Measurements from ENCODE around the gene PRKCA.
"Not testable (repeated sequence)": the region's sequence is repeated elsewhere in the genome, so short reads cannot be mapped to it uniquely, and the experiment has no call there.

The PRKCA gene

DNA sequence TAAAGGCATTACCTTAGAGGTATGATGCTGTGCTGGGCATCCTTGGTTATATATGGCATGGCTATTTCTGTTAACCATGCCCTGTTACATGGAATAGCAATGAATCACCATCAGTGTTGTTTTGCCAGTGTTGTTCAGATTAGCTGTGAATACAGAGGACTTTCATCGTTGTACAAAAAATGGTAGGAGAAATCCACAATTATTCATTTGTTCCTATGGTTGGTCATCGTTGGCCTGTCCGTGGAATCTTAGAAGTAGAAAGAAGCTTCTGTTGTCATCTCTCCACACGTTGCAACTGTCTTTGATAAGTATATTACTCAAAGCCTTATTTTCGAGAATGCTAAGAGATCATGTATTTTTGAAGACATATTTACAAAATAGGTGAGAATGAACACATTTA, 418.2 kb downstream of the PRKCA start:
- DNase-seq (ENCODE audit: low read depth) = no peak
- no peak overlapping the region for H3K4me3 ChIP-seq (ENCODE audit: low read depth, low read length)
- TF ChIP-seq, protein P1, sequence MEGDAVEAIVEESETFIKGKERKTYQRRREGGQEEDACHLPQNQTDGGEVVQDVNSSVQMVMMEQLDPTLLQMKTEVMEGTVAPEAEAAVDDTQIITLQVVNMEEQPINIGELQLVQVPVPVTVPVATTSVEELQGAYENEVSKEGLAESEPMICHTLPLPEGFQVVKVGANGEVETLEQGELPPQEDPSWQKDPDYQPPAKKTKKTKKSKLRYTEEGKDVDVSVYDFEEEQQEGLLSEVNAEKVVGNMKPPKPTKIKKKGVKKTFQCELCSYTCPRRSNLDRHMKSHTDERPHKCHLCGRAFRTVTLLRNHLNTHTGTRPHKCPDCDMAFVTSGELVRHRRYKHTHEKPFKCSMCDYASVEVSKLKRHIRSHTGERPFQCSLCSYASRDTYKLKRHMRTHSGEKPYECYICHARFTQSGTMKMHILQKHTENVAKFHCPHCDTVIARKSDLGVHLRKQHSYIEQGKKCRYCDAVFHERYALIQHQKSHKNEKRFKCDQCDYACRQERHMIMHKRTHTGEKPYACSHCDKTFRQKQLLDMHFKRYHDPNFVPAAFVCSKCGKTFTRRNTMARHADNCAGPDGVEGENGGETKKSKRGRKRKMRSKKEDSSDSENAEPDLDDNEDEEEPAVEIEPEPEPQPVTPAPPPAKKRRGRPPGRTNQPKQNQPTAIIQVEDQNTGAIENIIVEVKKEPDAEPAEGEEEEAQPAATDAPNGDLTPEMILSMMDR (IDR thresholded peaks at IDR 0.05; ENCODE audit: low read depth, low read length, missing control alignments) = no peak

DNA sequence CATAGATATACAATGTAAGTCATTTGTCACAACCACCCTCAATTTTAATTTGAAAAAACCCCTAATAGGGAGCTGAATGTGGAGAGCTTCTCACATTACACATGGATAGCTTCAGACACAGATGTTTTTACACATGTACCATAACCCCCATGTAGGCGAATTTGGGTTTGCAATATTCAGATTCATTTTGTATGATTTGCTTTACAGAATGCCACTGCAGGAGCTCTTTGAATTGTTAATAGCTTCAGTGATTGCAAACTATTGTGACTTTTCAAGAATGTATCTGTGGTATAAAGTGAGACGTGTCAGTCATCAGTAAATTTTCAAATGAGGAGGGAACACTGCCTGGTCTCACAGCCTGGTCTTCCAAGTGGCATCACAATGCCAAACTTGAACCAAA, 419.9 kb downstream of the PRKCA start:
- TF ChIP-seq, protein P1 (IDR thresholded peaks at IDR 0.05; ENCODE audit: low read depth, low read length, missing control alignments) = no peak
- DNase-seq (ENCODE audit: low read depth) = no peak
- no peak overlapping the region for H3K4me3 ChIP-seq (ENCODE audit: low read depth, low read length)

DNA sequence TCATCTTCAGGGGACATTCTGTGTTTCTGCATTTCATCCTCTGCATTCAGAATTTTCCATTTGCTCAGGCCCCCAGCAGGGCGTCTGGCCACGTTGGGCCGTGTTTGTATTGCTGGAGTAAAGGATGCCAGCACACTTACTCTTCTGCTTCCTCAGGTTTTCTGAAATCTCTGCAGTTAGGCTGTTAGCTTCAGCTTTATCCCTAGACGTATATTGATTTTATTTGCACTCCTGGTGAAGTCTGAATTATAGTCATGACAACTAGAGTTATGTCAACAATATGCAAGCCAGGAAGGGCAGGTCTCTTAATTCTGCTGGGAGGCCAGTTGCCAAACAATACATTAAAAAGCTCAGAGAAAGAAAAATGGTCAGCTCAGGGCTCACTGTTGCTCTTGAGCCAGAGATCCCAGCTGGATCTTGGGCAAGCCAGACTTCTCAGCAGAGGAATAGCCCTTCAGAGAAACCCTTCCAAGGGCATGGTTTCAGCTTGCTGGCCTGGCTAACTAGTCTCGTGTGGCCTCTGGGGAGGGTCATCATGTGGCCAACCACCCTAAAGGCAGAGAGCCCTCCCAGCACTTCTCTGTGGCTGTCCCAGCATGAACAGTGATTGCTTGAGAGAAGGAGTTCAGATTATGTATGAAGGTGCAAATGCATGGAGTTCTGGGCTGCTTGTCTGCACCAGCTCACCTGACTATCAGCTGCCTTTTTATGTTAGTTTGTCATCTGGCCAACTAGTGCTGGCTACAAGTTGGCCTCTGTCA, 422.3 kb downstream of the PRKCA start:
- TF ChIP-seq, protein P1 (IDR thresholded peaks at IDR 0.05; ENCODE audit: low read depth, low read length, missing control alignments) = no peak
- H3K4me3 ChIP-seq (ENCODE audit: low read depth, low read length) = no peak overlapping the region
- no peak for DNase-seq (ENCODE audit: low read depth)

DNA sequence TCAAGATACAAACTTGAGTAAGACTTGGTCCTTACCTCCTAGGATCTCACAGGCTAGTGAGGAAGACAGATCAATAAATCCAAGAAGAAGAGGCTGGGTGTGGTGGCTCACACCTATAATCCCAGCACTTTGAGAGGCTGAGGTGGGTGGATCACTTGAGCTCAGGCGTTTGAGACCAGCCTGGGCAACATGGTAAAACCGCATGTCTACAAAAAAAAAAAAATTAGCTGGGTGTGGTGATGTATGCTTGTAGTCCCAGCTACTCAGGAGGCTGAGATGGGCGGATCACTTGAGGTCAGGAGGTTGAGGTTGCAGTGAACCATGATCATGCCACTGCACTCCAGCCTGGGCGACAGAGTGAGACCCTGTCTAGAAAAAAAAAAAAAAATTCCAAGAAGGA, 423.0 kb downstream of the PRKCA start:
- not testable (repeated sequence) for H3K4me3 ChIP-seq (ENCODE audit: low read depth, low read length); DNase-seq (ENCODE audit: low read depth)

DNA sequence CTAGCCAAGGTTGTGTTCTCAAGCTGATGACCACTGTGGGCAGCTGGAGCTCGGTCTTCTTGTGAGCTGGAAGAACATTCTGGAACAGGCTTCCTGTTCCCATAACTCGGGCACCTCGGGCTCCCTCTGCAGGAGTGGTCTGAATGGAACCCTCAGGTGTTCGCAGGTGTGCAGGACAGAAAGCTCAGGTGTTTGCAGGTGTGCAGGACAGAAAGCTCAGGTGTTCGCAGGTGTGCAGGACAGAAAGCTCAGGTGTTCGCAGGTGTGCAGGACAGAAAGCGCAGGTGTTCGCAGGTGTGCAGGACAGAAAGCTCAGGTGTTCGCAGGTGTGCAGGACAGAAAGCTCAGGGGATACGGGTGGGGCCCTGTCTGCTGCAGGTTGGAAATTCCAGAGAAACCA, 423.5 kb downstream of the PRKCA start:
- TF ChIP-seq, protein P1 (IDR thresholded peaks at IDR 0.05; ENCODE audit: low read depth, low read length, missing control alignments) = no peak
- DNase-seq (ENCODE audit: low read depth) = no peak
- H3K4me3 ChIP-seq (ENCODE audit: low read depth, low read length) = no peak overlapping the region

DNA sequence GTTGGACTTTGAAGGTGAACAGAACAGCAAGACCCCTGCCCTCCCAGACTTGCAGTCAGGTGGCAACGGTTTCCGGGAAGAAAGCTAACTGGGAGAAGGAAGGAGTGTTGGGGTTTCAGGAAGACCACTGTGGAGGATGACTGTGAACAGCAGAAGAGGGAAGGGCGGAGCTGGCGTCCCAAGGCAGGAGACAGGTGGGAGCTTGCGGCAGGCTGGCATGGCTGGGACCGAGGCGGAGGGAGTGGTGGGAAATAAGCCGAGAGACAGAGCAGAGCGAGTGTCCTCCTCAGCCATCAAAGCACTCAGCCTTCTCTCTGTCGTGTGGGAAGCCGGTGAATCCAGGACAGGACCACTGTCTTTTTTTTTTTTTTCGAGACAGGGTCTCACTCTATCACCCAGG, 424.0 kb downstream of the PRKCA start:
- H3K4me3 ChIP-seq (ENCODE audit: low read depth, low read length) = no peak overlapping the region
- DNase-seq (ENCODE audit: low read depth) = no peak
- TF ChIP-seq, protein P1 (IDR thresholded peaks at IDR 0.05; ENCODE audit: low read depth, low read length, missing control alignments) = no peak

DNA sequence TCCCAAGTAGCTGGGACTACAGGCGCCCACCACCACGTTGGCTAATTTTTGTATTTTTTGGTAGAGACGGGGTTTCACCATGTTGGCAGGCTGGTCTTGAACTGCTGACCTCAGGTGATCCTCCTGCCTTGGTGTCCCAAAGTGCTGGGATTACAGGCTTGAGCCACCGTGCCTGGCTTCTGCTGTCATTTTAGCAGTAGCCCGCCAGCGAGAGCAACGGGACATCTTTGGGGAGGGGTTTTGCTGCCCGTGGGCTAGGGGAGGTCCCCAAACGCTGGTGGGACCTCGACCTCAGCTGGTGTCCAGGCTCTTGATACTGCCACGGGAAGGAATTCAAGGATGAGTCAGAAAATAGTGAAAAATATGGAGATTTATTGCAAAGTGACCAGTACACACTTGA, 424.4 kb downstream of the PRKCA start:
- DNase-seq (ENCODE audit: low read depth) = no peak
- no peak overlapping the region for H3K4me3 ChIP-seq (ENCODE audit: low read depth, low read length)
- TF ChIP-seq, protein P1 (IDR thresholded peaks at IDR 0.05; ENCODE audit: low read depth, low read length, missing control alignments) = no peak

All from GM12864 (cell line).